ENCODE results near the gene WDR3.
A peak's percentile ranks its signal among the peaks of the same experiment; 100 is the strongest.

WDR3 gene

DNA sequence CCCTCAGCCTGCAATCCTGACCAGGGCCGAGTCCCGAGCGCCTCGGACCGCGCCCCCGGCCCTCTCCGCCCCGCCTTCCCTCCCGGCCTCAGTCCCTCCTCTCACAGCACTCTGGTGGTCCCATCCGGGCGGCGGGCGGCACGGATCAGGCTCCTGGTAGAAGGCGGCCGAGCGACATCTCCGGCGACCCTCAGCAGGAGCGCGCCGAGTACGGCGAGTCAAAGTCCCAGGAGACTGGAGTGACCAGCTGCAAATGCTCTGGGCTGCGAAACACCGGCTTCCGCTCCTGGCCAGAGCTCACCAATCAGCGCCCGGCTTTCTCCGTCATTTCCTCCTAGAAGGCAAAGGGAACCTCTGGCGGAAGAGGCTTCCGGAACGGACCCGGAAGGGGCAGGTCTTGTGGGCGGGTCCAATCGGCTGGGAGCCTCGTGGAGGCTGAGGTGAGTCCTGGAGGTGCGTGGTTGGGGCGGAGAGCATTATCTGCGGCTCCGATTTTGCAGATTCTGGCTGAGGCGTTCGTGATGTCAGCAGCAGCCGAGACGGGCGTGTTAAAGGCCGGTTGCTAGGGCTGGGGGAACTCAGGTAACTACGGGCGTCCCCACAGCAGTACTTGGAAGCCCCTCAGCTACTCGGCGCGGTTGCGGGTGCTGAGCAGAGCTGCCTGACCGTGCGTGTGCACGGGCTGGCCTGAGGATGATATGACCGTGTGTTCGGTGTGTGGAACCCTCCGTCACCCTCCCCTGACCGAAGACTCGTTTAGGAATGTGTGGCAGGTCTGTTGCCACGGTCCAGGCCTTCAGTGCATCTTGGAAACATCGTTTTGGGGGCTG is at the start of gene WDR3, which contains the start of gene GDAP2:
Gene WDR3 (plus strand): TSS at position 397 of the 830 bp plus-strand sequence. CDS start 3,581 bp downstream, outside the sequence.
Gene GDAP2 (minus strand): TSS at position 279 of the 830 bp plus-strand sequence. CDS start 9,264 bp downstream, outside the sequence.
- no peak within 1 kb of the TSS for H3K4me3 ChIP-seq (IDR thresholded peaks at IDR 0.05; ENCODE audit: insufficient read depth, low read depth, low read length)
- peak within 1 kb of the TSS; percentile 30; the same call in 1 of the 2 replicates for H2AFZ ChIP-seq (ENCODE audit: low read depth)
- no peaks in the 10 kb centered on the region for H3K27me3 ChIP-seq (ENCODE audit: insufficient read depth, low read depth)
- peak within 1 kb of the TSS; percentile 28; the same call in 1 of the 2 replicates for H3K27ac ChIP-seq
- peaks cover 10% of the 10 kb centered on the region; the same call in 1 of the 2 replicates for H3K79me2 ChIP-seq (ENCODE audit: insufficient read depth, low read depth)
- peak within 1 kb of the TSS; percentile 37; the same call in 1 of the 2 replicates for H3K9ac ChIP-seq
- no peaks in the 10 kb centered on the region for H3K36me3 ChIP-seq (ENCODE audit: insufficient read depth)
- H4K20me1 ChIP-seq (ENCODE audit: insufficient read depth), result no peaks in the 10 kb centered on the region
- peaks cover 12% of the 10 kb centered on the region for H3K4me1 ChIP-seq (ENCODE audit: low read depth, poor library complexity, severe bottlenecking)
- peak within 1 kb of the TSS; percentile 48 for H3K4me2 ChIP-seq
- TF ChIP-seq, protein P1, sequence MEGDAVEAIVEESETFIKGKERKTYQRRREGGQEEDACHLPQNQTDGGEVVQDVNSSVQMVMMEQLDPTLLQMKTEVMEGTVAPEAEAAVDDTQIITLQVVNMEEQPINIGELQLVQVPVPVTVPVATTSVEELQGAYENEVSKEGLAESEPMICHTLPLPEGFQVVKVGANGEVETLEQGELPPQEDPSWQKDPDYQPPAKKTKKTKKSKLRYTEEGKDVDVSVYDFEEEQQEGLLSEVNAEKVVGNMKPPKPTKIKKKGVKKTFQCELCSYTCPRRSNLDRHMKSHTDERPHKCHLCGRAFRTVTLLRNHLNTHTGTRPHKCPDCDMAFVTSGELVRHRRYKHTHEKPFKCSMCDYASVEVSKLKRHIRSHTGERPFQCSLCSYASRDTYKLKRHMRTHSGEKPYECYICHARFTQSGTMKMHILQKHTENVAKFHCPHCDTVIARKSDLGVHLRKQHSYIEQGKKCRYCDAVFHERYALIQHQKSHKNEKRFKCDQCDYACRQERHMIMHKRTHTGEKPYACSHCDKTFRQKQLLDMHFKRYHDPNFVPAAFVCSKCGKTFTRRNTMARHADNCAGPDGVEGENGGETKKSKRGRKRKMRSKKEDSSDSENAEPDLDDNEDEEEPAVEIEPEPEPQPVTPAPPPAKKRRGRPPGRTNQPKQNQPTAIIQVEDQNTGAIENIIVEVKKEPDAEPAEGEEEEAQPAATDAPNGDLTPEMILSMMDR (conservative IDR thresholded peaks at IDR 0.05; ENCODE audit: low read depth, low read length), result no peak

DNA sequence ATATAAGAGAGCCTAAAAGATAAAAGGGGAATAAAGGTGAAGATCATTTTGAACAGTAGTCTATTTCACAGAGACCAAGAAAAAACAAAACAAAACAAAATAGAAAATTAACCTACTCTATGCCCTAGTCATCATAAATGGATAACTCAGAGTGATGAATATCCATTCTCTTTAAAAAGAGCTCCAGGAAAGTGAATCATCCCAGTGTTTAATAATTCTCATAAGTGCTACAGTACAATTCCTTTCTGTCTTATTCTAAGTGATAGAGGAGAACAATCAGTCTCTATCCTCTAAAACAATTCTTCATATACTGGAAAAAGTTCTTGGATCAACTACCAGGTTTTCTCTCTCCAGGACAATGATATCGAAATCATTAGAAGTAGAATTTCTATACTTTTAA is 45.9 kb upstream of the WDR3 start:
- no peaks in the 10 kb centered on the region for H3K36me3 ChIP-seq (ENCODE audit: insufficient read depth)
- H3K27ac ChIP-seq, result no peak overlapping the region
- no peaks in the 10 kb centered on the region for H3K27me3 ChIP-seq (ENCODE audit: insufficient read depth, low read depth)
- H3K4me2 ChIP-seq, result no peak overlapping the region
- TF ChIP-seq, protein P1 (conservative IDR thresholded peaks at IDR 0.05; ENCODE audit: low read depth, low read length), result no peak
- H3K9ac ChIP-seq, result no peak overlapping the region
- H3K79me2 ChIP-seq (ENCODE audit: insufficient read depth, low read depth), result no peaks in the 10 kb centered on the region
- H4K20me1 ChIP-seq (ENCODE audit: insufficient read depth), result no peaks in the 10 kb centered on the region
- no peak overlapping the region for H3K4me3 ChIP-seq (IDR thresholded peaks at IDR 0.05; ENCODE audit: insufficient read depth, low read depth, low read length)
- no peak overlapping the region for H2AFZ ChIP-seq (ENCODE audit: low read depth)
- H3K4me1 ChIP-seq (ENCODE audit: low read depth, poor library complexity, severe bottlenecking), result no peaks in the 10 kb centered on the region

DNA sequence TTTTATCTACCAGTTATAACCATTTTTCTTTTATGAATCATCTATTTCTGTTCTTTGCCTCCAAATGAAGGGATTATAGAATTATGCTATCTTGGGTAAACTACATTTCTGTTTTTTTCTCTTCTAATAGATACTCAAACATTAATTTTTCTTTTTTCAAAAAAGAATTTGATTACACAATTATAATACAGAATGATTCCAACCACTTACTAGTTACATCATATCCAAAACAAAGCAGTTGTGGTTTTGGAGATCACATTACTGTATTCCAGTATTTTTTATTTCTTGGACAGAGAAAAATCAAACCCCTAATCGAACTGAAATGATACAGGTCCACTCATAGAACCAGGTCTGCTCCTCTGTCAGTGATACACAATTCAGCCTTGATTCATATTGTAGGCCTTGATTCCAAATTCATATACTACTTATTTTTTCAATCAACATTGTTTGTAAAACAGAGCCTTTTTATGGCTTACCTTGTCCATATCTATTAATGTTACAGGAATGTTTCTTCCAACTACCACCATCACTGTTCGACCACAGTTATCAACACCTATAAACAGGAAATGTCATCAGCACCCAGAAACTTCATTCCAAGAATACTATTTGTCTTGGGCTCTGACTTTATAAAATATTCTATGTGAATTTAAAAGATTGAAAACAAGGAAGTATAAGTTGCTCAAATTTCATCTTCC is 43.3 kb upstream of the WDR3 start:
- no peak overlapping the region for H3K27ac ChIP-seq
- TF ChIP-seq, protein P1 (conservative IDR thresholded peaks at IDR 0.05; ENCODE audit: low read depth, low read length), result no peak
- H2AFZ ChIP-seq (ENCODE audit: low read depth), result no peak overlapping the region
- no peaks in the 10 kb centered on the region for H3K79me2 ChIP-seq (ENCODE audit: insufficient read depth, low read depth)
- H4K20me1 ChIP-seq (ENCODE audit: insufficient read depth), result no peaks in the 10 kb centered on the region
- H3K4me3 ChIP-seq (IDR thresholded peaks at IDR 0.05; ENCODE audit: insufficient read depth, low read depth, low read length), result no peak overlapping the region
- H3K4me1 ChIP-seq (ENCODE audit: low read depth, poor library complexity, severe bottlenecking), result no peaks in the 10 kb centered on the region
- no peak overlapping the region for H3K4me2 ChIP-seq
- H3K27me3 ChIP-seq (ENCODE audit: insufficient read depth, low read depth), result no peaks in the 10 kb centered on the region
- H3K36me3 ChIP-seq (ENCODE audit: insufficient read depth), result no peaks in the 10 kb centered on the region
- no peak overlapping the region for H3K9ac ChIP-seq

DNA sequence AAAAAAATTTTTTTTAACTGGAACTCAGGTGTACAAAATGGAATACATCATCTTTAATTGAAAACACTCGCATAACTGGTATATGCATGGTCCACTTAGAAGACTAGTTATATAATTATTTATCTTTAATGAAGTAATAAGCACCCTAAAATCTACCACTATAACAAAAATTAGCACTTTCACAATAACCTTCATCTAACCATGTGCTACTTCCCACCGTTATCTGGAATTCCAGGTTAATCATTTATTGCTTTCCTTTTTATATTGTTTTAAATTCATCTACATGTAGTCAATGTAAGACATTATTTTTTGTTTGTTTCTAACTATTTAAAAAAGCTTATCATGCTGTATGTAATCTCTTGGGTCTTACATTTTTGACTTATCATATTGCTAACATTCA is 39.1 kb upstream of the WDR3 start:
- TF ChIP-seq, protein P1 (conservative IDR thresholded peaks at IDR 0.05; ENCODE audit: low read depth, low read length), result no peak
- H3K4me2 ChIP-seq, result no peak overlapping the region
- H3K36me3 ChIP-seq (ENCODE audit: insufficient read depth), result no peaks in the 10 kb centered on the region
- H3K27me3 ChIP-seq (ENCODE audit: insufficient read depth, low read depth), result no peaks in the 10 kb centered on the region
- no peaks in the 10 kb centered on the region for H4K20me1 ChIP-seq (ENCODE audit: insufficient read depth)
- H3K4me3 ChIP-seq (IDR thresholded peaks at IDR 0.05; ENCODE audit: insufficient read depth, low read depth, low read length), result no peak overlapping the region
- H3K79me2 ChIP-seq (ENCODE audit: insufficient read depth, low read depth), result no peaks in the 10 kb centered on the region
- H2AFZ ChIP-seq (ENCODE audit: low read depth), result no peak overlapping the region
- H3K9ac ChIP-seq, result no peak overlapping the region
- H3K4me1 ChIP-seq (ENCODE audit: low read depth, poor library complexity, severe bottlenecking), result peaks cover 6% of the 10 kb centered on the region
- H3K27ac ChIP-seq, result no peak overlapping the region
